Measurements from ENCODE around the gene EPHB6.

DNA sequence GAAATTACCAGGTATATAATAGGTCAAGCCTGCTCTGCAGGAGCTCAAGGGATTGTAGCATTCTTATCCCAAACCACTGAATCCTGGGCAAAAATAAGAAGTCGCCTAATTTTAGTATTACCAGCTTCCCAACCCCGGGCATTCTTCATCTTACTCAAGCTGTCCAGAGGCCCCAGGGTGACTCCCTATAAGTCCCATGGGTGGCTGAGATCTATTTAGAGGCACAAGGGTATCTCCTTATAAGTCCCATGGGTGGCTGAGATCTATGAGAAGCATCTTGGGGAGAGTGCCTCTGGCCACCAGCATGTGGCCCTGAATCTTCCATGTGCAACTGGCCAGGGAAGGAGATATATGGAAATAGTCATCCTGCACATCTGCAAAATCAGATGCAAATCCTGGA is 45.2 kb upstream of the EPHB6 start:
- TF ChIP-seq, protein P1, sequence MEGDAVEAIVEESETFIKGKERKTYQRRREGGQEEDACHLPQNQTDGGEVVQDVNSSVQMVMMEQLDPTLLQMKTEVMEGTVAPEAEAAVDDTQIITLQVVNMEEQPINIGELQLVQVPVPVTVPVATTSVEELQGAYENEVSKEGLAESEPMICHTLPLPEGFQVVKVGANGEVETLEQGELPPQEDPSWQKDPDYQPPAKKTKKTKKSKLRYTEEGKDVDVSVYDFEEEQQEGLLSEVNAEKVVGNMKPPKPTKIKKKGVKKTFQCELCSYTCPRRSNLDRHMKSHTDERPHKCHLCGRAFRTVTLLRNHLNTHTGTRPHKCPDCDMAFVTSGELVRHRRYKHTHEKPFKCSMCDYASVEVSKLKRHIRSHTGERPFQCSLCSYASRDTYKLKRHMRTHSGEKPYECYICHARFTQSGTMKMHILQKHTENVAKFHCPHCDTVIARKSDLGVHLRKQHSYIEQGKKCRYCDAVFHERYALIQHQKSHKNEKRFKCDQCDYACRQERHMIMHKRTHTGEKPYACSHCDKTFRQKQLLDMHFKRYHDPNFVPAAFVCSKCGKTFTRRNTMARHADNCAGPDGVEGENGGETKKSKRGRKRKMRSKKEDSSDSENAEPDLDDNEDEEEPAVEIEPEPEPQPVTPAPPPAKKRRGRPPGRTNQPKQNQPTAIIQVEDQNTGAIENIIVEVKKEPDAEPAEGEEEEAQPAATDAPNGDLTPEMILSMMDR (IDR thresholded peaks at IDR 0.05), result no peak
- no peak for TF ChIP-seq POLR2A (IDR thresholded peaks at IDR 0.05)
